Brain pericyte (primary cell): Measurements from ENCODE around the gene SPAG9.
"Not testable (repeated sequence)": the region's sequence is repeated elsewhere in the genome, so short reads cannot be mapped to it uniquely, and the experiment has no call there.

Source experiments
- DNase-seq: peaks from one replicate; pipeline ENCODE4 v3.0.0-alpha.2; 2012; ENCODE audit warnings: low read depth, low spot score

The SPAG9 gene

GRCh38 chr17:51087072-51087757, 33.5 kb downstream of the SPAG9 start:
- no peak for DNase-seq

DNA sequence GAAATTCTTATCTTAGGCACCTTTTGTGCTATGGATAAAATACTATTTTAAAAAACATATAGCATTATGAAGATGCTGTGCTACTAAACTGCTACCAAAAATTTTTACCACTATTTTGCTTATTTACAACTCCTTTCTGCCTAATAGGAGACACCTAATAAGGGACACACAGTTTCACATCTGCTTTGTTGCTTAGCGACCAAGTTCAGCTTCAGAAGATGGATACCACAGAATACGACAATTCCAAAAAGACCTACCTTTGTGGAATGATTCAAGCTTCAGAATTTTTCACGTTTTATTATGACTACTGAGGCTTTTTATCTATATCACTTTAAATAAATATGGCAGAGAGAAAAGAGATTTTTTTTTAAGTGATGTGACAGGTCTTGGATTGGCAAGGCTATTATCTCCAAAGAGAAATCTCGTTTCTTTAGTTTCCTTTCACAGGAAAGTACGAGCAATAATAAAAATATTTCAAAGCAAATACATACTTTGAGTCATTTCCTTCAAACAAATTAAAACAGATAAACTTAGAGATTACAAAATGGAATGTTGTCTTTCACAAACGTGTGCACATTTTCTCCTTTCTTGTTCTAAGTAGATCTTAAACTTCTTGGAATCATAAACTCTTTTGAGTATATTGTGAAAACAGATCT, 35.4 kb downstream of the SPAG9 start:
- no peak for DNase-seq

- DNase-seq, result no peak
Observed at GRCh38 chr17:51083981-51084380, 36.7 kb downstream of the SPAG9 start.

- not testable (repeated sequence) for DNase-seq
Observed at GRCh38 chr17:51083364-51083763, 37.3 kb downstream of the SPAG9 start.

GRCh38 chr17:51079049-51079448, 41.6 kb downstream of the SPAG9 start:
- no peak for DNase-seq

DNA sequence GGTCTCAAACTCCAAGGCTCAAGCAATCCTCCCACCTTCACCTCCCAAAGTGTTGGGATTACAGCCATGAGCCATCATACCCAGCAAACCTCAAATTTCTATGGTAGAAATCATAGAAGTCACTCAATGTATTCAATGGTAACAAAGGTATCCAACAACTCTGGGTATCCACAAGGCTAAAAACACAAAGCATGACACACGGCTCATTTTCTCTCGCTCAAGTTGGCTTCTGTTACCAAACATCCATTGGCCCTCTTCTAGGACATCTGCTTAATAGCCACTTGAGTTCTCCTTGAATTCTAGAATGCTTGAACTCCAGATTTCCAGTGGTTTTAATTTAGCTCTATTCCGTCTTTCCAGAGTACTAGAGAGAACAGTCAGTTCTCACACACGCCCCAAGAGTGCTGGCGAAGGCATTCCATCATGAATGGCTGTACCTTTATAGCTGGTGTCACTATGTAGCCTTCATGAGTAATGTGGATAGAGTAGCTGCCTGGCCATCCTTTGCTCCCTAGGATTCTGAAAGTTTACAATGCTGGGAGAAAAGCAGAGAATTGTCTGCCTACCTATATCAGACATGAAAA, 42.6 kb downstream of the SPAG9 start:
- DNase-seq, result no peak

GRCh38 chr17:51076821-51077220, 43.8 kb downstream of the SPAG9 start:
- no peak for DNase-seq

DNA sequence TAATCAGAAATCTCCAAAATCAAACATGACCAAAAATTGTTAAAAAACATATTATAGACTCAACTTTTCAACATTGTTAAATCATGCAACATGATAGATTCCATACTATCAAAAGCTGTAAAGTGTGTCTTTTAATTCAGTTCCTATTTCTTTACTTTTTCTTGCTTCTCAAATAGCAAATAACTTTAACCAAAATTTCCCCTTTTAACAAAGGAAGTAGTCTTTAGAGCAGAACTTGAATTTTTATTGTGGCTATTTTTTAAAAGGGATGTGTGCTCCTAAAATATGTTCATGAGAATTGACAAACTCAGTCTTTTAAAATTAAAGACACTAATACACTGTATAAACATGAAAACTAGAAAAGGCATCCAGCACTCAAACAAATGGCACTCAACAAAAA, 49.1 kb downstream of the SPAG9 start:
- DNase-seq, result no peak

DNA sequence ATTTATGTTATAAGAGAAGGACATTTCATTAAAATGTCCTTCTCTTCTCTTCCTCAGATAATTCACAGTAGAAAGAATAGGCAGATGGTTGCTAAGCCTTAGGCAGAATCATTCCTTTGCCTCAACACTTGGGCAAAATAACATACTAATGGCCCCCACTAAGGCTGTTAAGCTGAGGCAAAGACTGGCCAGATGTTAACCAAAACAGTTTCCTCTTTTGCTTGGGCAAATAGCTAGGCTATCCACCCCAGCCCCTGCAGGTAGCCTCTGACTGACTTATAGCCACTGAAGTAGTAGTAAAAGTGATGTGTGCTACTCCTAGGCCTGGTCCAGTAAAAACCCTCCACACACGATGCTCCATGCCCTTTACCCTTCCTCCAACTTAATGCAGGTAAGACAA, 55.2 kb downstream of the SPAG9 start:
- DNase-seq, result no peak

GRCh38 chr17:51064061-51064735, 56.5 kb downstream of the SPAG9 start:
- DNase-seq, result no peak

DNA sequence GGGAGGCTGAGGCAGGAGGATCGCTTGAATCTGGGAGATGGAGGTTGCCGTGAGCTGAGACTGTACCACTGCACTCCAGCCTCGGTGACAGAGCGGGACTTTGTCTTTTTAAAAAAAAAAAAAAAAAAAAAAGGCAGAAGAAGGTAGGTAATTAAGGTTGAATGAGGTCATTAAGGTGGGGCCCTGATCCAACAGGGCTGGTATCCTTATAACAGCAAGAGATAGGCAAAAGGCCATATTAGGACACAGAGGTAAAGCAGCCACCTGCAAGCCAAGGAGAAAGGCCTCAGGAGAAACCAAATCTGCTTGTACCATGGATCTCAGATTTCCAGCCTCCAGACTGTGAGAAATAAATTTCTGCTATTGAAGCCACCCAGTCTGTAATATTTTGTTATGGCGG, 60.3 kb downstream of the SPAG9 start:
- DNase-seq, result no peak

DNA sequence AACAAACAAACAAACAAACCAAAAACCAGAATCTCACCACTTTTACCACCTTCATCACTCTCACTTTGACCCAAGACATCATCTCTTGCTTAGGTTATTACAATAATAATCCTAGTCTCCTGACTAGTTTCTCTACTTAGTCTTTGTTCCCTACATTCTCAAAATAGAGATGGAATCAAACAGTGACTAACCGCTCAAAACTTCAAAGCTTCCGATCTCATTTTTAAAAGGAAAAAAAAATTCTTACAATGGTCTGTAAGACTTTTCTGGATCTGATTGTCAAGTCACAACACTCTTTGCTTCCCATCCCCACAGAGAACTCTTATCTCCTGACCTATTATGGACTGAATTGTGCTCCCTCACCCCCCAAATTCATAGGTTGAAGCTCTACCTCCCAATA, 60.9 kb downstream of the SPAG9 start:
- no peak for DNase-seq

DNA sequence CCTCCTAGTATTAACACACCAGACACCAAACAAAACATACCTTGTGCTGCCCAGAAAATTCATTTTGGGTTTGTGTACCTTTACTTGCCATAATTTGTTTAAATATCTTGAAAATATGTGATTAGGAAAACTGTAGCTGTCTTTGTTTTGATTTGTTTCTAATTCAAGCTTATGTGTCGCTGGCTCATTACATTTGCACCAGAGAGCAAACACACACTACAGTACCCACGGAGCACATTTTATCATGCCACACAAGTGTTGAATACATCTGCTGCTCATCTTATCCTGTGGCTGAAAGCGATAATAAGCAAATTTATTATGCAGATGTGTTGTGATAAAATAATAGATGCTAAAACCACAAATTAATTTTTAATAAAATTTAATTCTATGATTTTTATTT, 63.1 kb downstream of the SPAG9 start:
- no peak for DNase-seq

- peak; percentile 30 for DNase-seq
Observed at GRCh38 chr17:51056813-51057510, 63.7 kb downstream of the SPAG9 start.

DNA sequence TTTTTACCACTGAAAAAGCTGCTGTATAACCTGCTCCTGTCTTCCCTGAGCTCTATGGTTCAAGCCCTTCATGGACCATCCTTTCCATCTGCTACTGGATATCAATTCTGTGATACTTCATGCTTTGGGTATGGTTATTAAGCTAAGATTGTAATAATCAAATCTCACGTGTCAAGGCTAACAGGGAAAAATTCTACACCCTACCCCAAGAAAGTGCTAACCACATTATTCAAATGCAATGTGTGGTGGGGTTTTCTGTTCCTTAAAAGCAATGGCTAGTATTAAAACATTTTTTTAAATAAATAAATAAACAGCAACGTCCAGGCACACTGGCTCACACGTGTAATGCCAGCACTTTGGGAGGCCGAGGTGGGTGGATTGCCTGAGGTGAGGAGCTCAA, 65.9 kb downstream of the SPAG9 start:
- no peak for DNase-seq

DNA sequence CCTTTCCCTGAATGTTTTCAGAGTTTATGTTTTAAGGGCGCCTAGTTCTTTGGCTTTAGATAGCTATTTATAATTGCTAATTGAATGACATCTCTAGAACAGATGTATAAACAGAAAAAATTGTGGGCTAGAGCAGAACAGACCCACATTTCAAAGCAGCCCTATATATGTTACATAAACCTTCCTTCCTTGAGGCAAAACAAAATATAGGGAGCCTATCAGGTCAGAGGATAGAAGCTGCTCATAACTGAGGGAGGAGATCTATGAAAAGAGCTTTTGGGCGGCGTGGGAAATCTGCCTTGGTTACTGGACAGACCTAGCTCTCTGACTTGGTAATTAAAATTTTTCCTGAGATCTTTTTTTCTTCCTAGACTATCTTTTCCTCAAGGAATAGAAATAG, 68.4 kb downstream of the SPAG9 start:
- DNase-seq, result no peak

GRCh38 chr17:51050291-51051033, 70.2 kb downstream of the SPAG9 start:
- DNase-seq, result no peak

DNA sequence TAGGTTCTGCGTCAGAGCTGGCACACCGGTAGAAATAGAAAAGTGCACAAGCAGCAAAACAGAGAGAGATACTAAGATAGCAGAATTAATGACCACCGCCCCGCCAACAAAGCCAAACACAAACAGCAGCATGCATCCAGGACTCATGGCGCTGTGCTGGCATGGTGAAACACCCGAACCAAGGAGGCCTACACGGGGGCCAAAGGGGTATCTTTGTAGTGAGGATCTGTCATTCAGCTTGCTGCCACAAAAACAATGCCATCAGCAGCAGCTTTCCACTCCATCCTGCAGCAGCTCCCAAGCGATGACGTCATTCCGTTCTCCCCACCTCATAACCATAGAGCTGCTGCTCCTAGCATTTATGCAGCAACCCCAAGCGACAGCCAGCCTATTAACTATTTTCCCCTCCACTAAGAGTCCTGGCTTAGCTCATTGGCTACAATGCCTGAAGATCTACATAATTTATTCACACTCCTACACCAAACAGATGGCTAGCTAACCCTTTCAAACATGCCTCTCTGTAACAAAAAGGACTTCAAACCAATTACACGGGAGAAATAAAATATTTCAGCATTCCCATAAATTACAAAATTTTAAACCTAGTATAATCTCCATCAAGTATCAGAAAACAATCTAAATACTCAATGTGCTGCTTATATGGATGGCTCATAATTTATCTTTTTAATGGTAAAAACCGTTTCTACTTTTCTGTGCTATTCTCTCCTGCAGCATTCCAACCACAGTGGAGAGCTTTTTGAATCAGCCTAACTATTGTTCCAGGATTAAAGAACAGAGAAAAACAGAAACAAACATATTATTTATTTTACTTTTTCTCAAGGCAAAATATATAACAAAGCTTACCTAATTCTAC, 73.9 kb downstream of the SPAG9 start:
- DNase-seq, result peak; percentile 64

- DNase-seq, result no peak
Observed at GRCh38 chr17:51046046-51046445, 74.6 kb downstream of the SPAG9 start.

DNA sequence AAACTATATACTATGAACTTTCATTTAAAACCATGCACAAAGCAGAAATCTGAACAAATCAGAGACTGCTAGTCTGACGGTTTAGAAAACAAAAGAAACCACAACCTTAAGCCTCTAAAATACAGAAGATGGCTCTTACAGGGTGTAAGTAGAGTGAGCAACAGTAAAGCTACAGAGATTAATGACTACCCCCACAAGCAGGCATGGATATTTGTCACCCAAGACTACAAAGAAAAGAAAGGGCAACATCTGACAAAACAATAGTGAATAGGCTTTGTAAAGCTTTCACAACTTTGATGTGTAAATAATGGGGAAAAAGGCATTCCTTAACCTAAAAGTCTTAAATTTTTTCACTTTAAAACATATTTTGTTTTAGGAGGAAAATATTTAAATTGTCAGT, 75.0 kb downstream of the SPAG9 start:
- DNase-seq, result no peak
